Measurements from ENCODE around the gene PRSS36. TPM values are rescaled to one million over a fixed set of nuclear protein-coding genes. Genes with fewer than 3 reads are reported as not detected.

Gene PRSS36
- total and polyA plus RNA-seq, 10 donors, result 0.70 to 2.6 (median 1.5) TPM; not detected in 1

- no peak overlapping the region for H3K4me3 ChIP-seq
- TF ChIP-seq CTCF (IDR thresholded peaks at IDR 0.05 in 8 of 11, conservative IDR thresholded peaks at IDR 0.05 in 3 of 11) (no peak), POLR2A (IDR thresholded peaks at IDR 0.05) (no peak), POLR2AphosphoS5 (IDR thresholded peaks at IDR 0.05) (no peak)
- no peaks in the 10 kb centered on the region for H3K36me3 ChIP-seq
- 94 to 99% (median 95%) methylated on average over 8 of the region's 8 CpGs for WGBS, 5 donors
- peaks cover 7 to 50% (median 23%) of the 10 kb centered on the region in 6 donors for H3K4me1 ChIP-seq
- peaks cover 0 to 14% (median 0%) of the 10 kb centered on the region in 7 donors for H3K27me3 ChIP-seq (replicated peaks in 1 of 7)
- intact Hi-C loops (cut with DNase I; ENCODE audit: low total_unique reads), result loop anchor here (2.0 kb wide), 1 partner anchor 35 kb away; no protein-coding TSS in a partner anchor
- no peak for DNase-seq
- H3K27ac ChIP-seq, result no peak overlapping the region
- no peaks in the 10 kb centered on the region for H3K9me3 ChIP-seq
These were observed 6.1 kb downstream of the PRSS36 start for GRCh38 chr16:31143694-31144148.

- WGBS, 5 donors, result 63 to 84% (median 72%) methylated on average over 17 to 22 of the region's 22 CpGs
- Histone ChIP-seq H3K36me3 (no peaks in the 10 kb centered on the region), H3K27me3 (replicated peaks in 1 of 7) (peaks cover 0 to 8% (median 0%) of the 10 kb centered on the region in 7 donors), H3K4me1 (peaks cover 7 to 49% (median 26%) of the 10 kb centered on the region in 6 donors), H3K4me3 (peak overlapping the region in 7 of 8 donors; percentile 39 to 81 (median 47)), H3K27ac (peak overlapping the region; percentile 70 to 95 (median 87)), H3K9me3 (no peaks in the 10 kb centered on the region)
- no peak for TF ChIP-seq POLR2A (IDR thresholded peaks at IDR 0.05)
- TF ChIP-seq POLR2AphosphoS5 (IDR thresholded peaks at IDR 0.05), result no peak
- TF ChIP-seq CTCF (IDR thresholded peaks at IDR 0.05 in 8 of 11, conservative IDR thresholded peaks at IDR 0.05 in 3 of 11), result no peak
- intact Hi-C loops (cut with DNase I; ENCODE audit: low total_unique reads), result loop anchor here (2.0 kb wide), 1 partner anchor 36 kb away; no protein-coding TSS in a partner anchor
- DNase-seq, result peak; percentile 83
These were observed 6.7 kb downstream of the PRSS36 start for GRCh38 chr16:31143011-31143693.

- Histone ChIP-seq H3K4me1 (peaks cover 7 to 47% (median 26%) of the 10 kb centered on the region in 6 donors), H3K4me3 (peak overlapping the region; percentile 30 to 81 (median 46)), H3K9me3 (no peaks in the 10 kb centered on the region), H3K36me3 (no peaks in the 10 kb centered on the region), H3K27me3 (replicated peaks in 1 of 7) (peaks cover 0 to under 1% (median 0%) of the 10 kb centered on the region in 7 donors), H3K27ac (peak overlapping the region; percentile 70 to 95 (median 87))
- peak; percentile 100 for DNase-seq
- intact Hi-C loops (cut with DNase I; ENCODE audit: low total_unique reads), result loop anchor here (2.0 kb wide), 1 partner anchor 36 kb away; no protein-coding TSS in a partner anchor
- 1 to 6% (median 4%) methylated on average over 23 to 89 of the region's 89 CpGs for WGBS, 5 donors
- TF ChIP-seq CTCF (IDR thresholded peaks at IDR 0.05 in 8 of 11, conservative IDR thresholded peaks at IDR 0.05 in 3 of 11) (peak; percentile 98 to 100 (median 99)), POLR2AphosphoS5 (IDR thresholded peaks at IDR 0.05) (peak; percentile 83 to 92 (median 86)), POLR2A (IDR thresholded peaks at IDR 0.05) (no peak)
These were observed 7.5 kb downstream of the PRSS36 start for GRCh38 chr16:31142109-31143010.
